Stomach (tissue), 9 donors: Measurements from ENCODE around the gene ETHE1. TPM values are rescaled to one million over a fixed set of nuclear protein-coding genes. Genes with fewer than 3 reads are reported as not detected.

Experiments used
- DNase-seq, 2 donors: peaks; one replicate each; pipeline versions ENCODE4 v3.0.0 to v3.0.0-alpha.2; 2013 to 2019
- H3K27ac ChIP-seq, 5 donors: fragments of 200-600 bp in 4 of 5; sonication (generic) in 4 of 5; one replicate each; pipeline ENCODE4 v1.5.1; 2013 to 2019; ENCODE audit warnings: mild to moderate bottlenecking in 1 of 5, moderate library complexity in 1 of 5
- H3K27me3 ChIP-seq, 3 donors: fragments of 200-600 bp; sonication (generic); one replicate each; pipeline ENCODE4 v1.5.1; 2017 to 2019; ENCODE audit warnings: mixed run types in 1 of 3
- H3K36me3 ChIP-seq, 4 donors: fragments of 200-600 bp; sonication (generic); 1 replicate in 3 of 4; 2 replicates in 1 of 4; pipeline ENCODE4 v1.5.1; 2016 to 2019
- H3K4me1 ChIP-seq, 4 donors: fragments of 200-600 bp; sonication (generic); one replicate each; pipeline ENCODE4 v1.5.1; 2016 to 2019
- H3K4me3 ChIP-seq, 4 donors: fragments of 200-600 bp; sonication (generic) in 3 of 4; one replicate each; pipeline ENCODE4 v1.5.1; 2016 to 2019; ENCODE audit warnings: mild to moderate bottlenecking in 1 of 4
- H3K9me3 ChIP-seq, 4 donors: fragments of 200-600 bp; sonication (generic); one replicate each; pipeline ENCODE4 v1.5.1; 2016 to 2019
- EP300 ChIP-seq: sonication (generic); formaldehyde crosslinking; IDR thresholded peaks from one replicate; pipeline ENCODE4 v1.6.1; 2017; ENCODE audit warnings: antibody characterized with exemption
- POLR2A ChIP-seq, 4 donors: fragments of 450-650 bp; IDR thresholded peaks; one replicate each; pipeline ENCODE4 v1.6.1; 2016; ENCODE audit warnings: antibody characterized with exemption in 4 of 4, control low read depth in 2 of 4, mild to moderate bottlenecking in 1 of 4, moderate library complexity in 1 of 4
- POLR2AphosphoS5 ChIP-seq, 3 donors: sonication (generic); formaldehyde crosslinking; IDR thresholded peaks; one replicate each; pipeline ENCODE4 v1.6.1; 2016; ENCODE audit warnings: antibody characterized with exemption in 3 of 3
- WGBS, 5 donors: extraction: QIAGEN DNeasy Blood & Tissue Kit in 3 of 5; methylation state at CpG; one replicate each; pipeline versions ENCODE4 v1.1.5 to v1.1.7; 2013 to 2018; 5-methylcytosine and 5-hydroxymethylcytosine counted together
- intact Hi-C: fragments of 100-400 bp; cut with DNase I; formaldehyde crosslinking; loops from one replicate; pipeline ENCODE4 v1.15.1; 2023; ENCODE audit warnings: low total_unique reads
- polyA plus RNA-seq, 3 donors: library from polyadenylated mRNA; stranded (reverse); fragments of 200-250 nt; gene quantifications; one replicate each; pipeline ENCODE4 v1.2.3, GENCODE V29; 2013
- total RNA-seq, 5 donors: library from RNA; depleted of rRNA; stranded (reverse); fragments of >200 nt; gene quantifications; one replicate each; pipeline versions ENCODE4 v1.1.0 to v1.2.3, GENCODE V29; 2014 to 2016
- TF ChIP-seq, protein P1 (sequence below), 7 experiments: fragments of 450-650 bp in 4 of 7; fragments of 200-600 bp in 3 of 7; sonication (generic) in 3 of 7; IDR thresholded peaks; one replicate each; pipeline ENCODE4 v1.5.1; 2016 to 2019; ENCODE audit warnings: antibody characterized with exemption in 7 of 7, control low read depth in 2 of 7, mild to moderate bottlenecking in 1 of 7
- donor health status: healthy with polysubstance abuse.
- donor health status: Bipolar disorder and iron deficiency.
- donor health status: healthy.

The ETHE1 gene
- total and polyA plus RNA-seq, 8 donors, result 42.6 to 157 (median 57.8) TPM

DNA sequence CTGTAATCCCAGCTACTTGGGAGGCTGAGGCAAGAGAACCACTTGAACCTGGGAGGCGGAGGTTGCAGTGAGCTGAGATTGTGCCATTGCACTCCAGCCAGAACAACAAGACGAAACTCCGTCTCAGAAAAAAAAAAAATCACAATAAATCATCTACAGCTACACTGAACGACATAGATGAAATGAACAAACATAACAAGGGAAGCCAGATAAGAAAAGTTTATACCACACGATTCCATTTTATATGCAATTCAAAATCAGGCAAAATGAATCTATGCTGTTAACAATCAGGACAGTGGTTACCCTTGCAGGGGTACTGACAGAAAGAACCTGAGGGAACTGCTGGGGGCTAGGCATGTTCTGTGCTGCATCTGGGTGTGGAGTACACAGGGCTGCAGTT lies 42.7 kb upstream of the ETHE1 start:
- Histone ChIP-seq H3K36me3 (peaks cover 0 to 30% (median 8%) of the 10 kb centered on the region in 4 donors), H3K27ac (no peak overlapping the region), H3K9me3 (no peaks in the 10 kb centered on the region), H3K27me3 (no peaks in the 10 kb centered on the region), H3K4me3 (no peak overlapping the region), H3K4me1 (peaks cover 4 to 34% (median 18%) of the 10 kb centered on the region in 4 donors)
- intact Hi-C loops, result no loop called here
- DNase-seq, result no peak
- TF ChIP-seq EP300 (no peak), POLR2AphosphoS5 (IDR thresholded peaks at IDR 0.05) (no peak), POLR2A (IDR thresholded peaks at IDR 0.05) (no peak)
- TF ChIP-seq, protein P1, sequence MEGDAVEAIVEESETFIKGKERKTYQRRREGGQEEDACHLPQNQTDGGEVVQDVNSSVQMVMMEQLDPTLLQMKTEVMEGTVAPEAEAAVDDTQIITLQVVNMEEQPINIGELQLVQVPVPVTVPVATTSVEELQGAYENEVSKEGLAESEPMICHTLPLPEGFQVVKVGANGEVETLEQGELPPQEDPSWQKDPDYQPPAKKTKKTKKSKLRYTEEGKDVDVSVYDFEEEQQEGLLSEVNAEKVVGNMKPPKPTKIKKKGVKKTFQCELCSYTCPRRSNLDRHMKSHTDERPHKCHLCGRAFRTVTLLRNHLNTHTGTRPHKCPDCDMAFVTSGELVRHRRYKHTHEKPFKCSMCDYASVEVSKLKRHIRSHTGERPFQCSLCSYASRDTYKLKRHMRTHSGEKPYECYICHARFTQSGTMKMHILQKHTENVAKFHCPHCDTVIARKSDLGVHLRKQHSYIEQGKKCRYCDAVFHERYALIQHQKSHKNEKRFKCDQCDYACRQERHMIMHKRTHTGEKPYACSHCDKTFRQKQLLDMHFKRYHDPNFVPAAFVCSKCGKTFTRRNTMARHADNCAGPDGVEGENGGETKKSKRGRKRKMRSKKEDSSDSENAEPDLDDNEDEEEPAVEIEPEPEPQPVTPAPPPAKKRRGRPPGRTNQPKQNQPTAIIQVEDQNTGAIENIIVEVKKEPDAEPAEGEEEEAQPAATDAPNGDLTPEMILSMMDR (IDR thresholded peaks at IDR 0.05), result no peak
- 65 to 80% (median 73%) methylated on average over 5 of the region's 5 CpGs for WGBS, 5 donors

DNA sequence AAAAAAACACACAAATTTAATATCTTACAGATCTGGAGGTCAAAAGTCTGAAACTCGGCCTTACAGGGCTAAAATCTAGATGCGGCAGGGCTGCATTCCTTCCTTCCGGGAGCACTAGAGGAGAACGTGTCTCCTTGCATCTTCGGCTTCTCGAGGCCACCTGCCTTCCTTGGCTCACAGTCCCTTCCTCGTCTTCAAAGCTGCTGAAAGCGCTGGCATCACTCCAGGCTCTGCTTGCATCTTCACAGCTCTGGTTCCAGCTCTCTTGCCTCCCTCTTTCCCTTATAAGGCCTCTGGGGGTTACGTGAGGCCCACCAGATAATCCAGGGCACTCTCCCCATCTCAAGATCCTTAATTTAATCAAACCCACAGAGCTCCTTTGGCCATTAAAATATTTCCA lies 37.8 kb upstream of the ETHE1 start:
- Histone ChIP-seq H3K9me3 (no peaks in the 10 kb centered on the region), H3K36me3 (peaks cover 8 to 23% (median 16%) of the 10 kb centered on the region in 4 donors), H3K4me1 (peaks cover 0 to 25% (median 10%) of the 10 kb centered on the region in 4 donors), H3K27ac (no peak overlapping the region), H3K27me3 (no peaks in the 10 kb centered on the region), H3K4me3 (no peak overlapping the region)
- DNase-seq, result no peak
- WGBS, 5 donors, result 68 to 82% (median 73%) methylated on average over 9 of the region's 9 CpGs
- TF ChIP-seq POLR2AphosphoS5 (IDR thresholded peaks at IDR 0.05), result no peak
- no peak for TF ChIP-seq POLR2A (IDR thresholded peaks at IDR 0.05)
- TF ChIP-seq, protein P1 (IDR thresholded peaks at IDR 0.05), result no peak
- TF ChIP-seq EP300, result no peak
- intact Hi-C loops, result no loop called here

DNA sequence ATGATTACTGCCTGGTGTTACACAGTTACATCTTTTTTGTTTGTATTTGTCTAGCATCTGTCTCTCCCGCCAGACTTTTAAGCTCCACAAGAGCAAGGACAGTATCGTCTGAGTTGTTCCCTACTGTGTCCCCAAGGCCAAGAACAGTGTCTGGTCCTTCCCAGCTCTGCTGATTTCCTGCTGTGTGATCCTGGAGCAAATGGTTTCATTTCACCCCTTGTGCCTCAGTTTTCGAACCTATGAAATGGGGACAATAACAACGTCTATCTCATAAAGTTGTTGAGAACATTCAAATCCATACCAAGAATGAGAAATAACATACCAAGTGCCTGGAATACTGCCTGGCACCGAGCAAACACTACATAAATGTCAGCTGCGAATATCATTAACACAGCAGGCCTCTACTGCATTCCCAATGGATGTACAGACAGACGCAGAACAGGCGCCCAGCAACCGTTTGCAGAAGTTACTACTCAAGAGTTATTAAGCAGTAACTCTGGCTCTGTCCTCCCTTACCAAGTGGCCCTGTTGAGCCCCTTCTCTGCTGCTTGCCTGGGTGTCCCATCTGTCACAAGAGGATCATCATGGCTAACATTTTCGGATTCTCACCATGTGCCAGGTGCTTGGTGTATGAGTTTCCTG lies 36.9 kb upstream of the ETHE1 start:
- intact Hi-C loops, result no loop called here
- Histone ChIP-seq H3K4me3 (no peak overlapping the region), H3K27me3 (no peaks in the 10 kb centered on the region), H3K36me3 (peaks cover 8 to 31% (median 21%) of the 10 kb centered on the region in 4 donors), H3K4me1 (peaks cover 0 to 25% (median 10%) of the 10 kb centered on the region in 4 donors), H3K27ac (peak overlapping the region in 1 of 5 donors; percentile 78), H3K9me3 (no peaks in the 10 kb centered on the region)
- TF ChIP-seq EP300, result no peak
- TF ChIP-seq POLR2AphosphoS5 (IDR thresholded peaks at IDR 0.05), result no peak
- TF ChIP-seq, protein P1 (IDR thresholded peaks at IDR 0.05), result no peak
- TF ChIP-seq POLR2A (IDR thresholded peaks at IDR 0.05), result no peak
- no peak for DNase-seq
- 91 to 94% (median 92%) methylated on average over 10 of the region's 10 CpGs for WGBS, 5 donors

DNA sequence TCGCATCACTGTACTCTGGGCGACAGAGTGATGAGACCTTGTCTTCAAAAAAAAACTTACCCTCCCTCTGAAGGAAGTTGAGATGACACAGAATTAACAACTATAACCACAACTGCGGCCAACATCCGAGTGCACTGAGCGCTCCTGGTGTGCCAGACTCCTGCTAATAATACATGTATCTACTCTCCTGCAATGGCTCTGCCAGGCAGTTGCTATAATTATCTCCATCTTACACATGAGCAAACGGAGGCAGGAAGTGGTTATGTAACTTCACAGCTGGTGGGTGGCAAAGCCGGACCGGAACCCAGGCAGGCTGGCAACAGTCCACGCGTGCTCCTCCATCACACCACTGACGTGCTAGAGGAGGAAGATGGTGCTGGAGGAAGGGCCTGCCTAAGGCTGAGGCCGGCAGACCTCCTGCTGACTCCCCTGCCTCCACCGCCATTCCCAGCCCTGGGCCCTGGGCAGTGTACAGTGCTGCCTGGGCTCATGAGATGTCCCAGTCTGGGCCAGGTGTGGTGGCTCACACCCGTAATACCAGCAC lies 35.8 kb upstream of the ETHE1 start:
- 46 to 65% (median 62%) methylated on average over 11 to 14 of the region's 14 CpGs for whole genome bisulfite sequencing, 5 donors
- peaks cover 8 to 43% (median 30%) of the 10 kb centered on the region in 4 donors for H3K36me3 ChIP-seq
- H3K4me3 ChIP-seq, result no peak overlapping the region
- intact Hi-C loops, result no loop called here
- peak overlapping the region; percentile 47 to 78 (median 71) for H3K27ac ChIP-seq
- H3K4me1 ChIP-seq, result peaks cover 0 to 25% (median 10%) of the 10 kb centered on the region in 4 donors
- no peaks in the 10 kb centered on the region for H3K9me3 ChIP-seq
- TF ChIP-seq, protein P1 (IDR thresholded peaks at IDR 0.05), result no peak
- TF ChIP-seq EP300, result no peak
- no peak for TF ChIP-seq POLR2AphosphoS5 (IDR thresholded peaks at IDR 0.05)
- no peak for TF ChIP-seq POLR2A (IDR thresholded peaks at IDR 0.05)
- peak; percentile 65 to 84 for DNase-seq
- H3K27me3 ChIP-seq, result no peaks in the 10 kb centered on the region
